ENCODE data around the gene FAM72B.
"Not testable (repeated sequence)": the region's sequence is repeated elsewhere in the genome, so short reads cannot be mapped to it uniquely, and the experiment has no call there.

The FAM72B gene

GRCh38 chr1:121152788-121153187, 31.4 kb downstream of the FAM72B start:
- not testable (repeated sequence) for DNase-seq (ENCODE audit: low read depth)

- DNase-seq (ENCODE audit: low read depth): not testable (repeated sequence)
Observed at GRCh38 chr1:121151294-121151693, 32.8 kb downstream of the FAM72B start.

GRCh38 chr1:121148489-121149190, 35.5 kb downstream of the FAM72B start:
- DNase-seq (ENCODE audit: low read depth): not testable (repeated sequence)

GRCh38 chr1:121140393-121140792, 43.7 kb downstream of the FAM72B start:
- not testable (repeated sequence) for DNase-seq (ENCODE audit: low read depth)

GRCh38 chr1:121131494-121131893, 52.6 kb downstream of the FAM72B start:
- DNase-seq (ENCODE audit: low read depth): not testable (repeated sequence)

GRCh38 chr1:121118480-121118824, 65.7 kb downstream of the FAM72B start:
- not testable (repeated sequence) for DNase-seq (ENCODE audit: low read depth)
